Pancreas (tissue), 10 donors: Measurements from ENCODE around the gene PSMB3. TPM values are rescaled to one million over a fixed set of nuclear protein-coding genes. Genes with fewer than 3 reads are reported as not detected.
A peak's percentile ranks its signal among the peaks of the same experiment; 100 is the strongest.

Experiments
- ATAC-seq, 4 donors: fragments of 200-7000 bp; cut with Tn5 transposase; one replicate each; pipeline versions ENCODE4 v1.8.0 to v1.9.1; 2020; ENCODE audit warnings: mild to moderate bottlenecking in 4 of 4, moderate library complexity in 4 of 4
- DNase-seq, 6 donors: peaks; one replicate each; pipeline ENCODE4 v3.0.0-alpha.2; 2020
- FAIRE-seq: peaks from 2 replicates; lab custom pipeline; 2012; peaks lifted over from hg19 to GRCh38; lab: Jason Lieb, UNC
- H3K27ac ChIP-seq, 4 donors: fragments of 200-600 bp; sonication (generic); 1 replicate in 3 of 4; 2 replicates in 1 of 4; pipeline versions ENCODE4 v1.5.0 to v1.8.0; 2020
- H3K27me3 ChIP-seq, 4 donors: fragments of 200-600 bp; one replicate each; pipeline ENCODE4 v1.8.0; 2021
- H3K36me3 ChIP-seq, 3 donors: fragments of 200-600 bp; sonication (generic) in 1 of 3; one replicate each; pipeline versions ENCODE4 v1.5.0 to v1.8.0; 2020 to 2021
- H3K4me1 ChIP-seq, 3 donors: fragments of 200-600 bp; one replicate each; pipeline ENCODE4 v1.8.0; 2021
- H3K4me3 ChIP-seq, 4 donors: fragments of 200-600 bp; sonication (generic) in 2 of 4; one replicate each; pipeline versions ENCODE4 v1.5.0 to v1.8.0; 2020 to 2021
- H3K9me3 ChIP-seq, 4 donors: fragments of 200-600 bp; one replicate each; pipeline ENCODE4 v1.8.0; 2021
- WGBS, 2 donors: extraction: QIAGEN DNeasy Blood & Tissue Kit; methylation state at CpG; one replicate each; pipeline ENCODE4 v1.1.7; 2013; 5-methylcytosine and 5-hydroxymethylcytosine counted together
- intact Hi-C, 3 donors: fragments of 100-400 bp; cut with DNase I; formaldehyde crosslinking; loops; one replicate each; pipeline versions ENCODE4 v1.11.1 to v1.14.2; 2022
- polyA plus RNA-seq, 2 donors: library from polyadenylated mRNA; stranded (reverse); fragments of 200-250 nt; gene quantifications; one replicate each; pipeline ENCODE4 v1.2.3, GENCODE V29; 2013
- total RNA-seq, 6 donors: library from RNA; stranded (reverse); fragmentation: NEBNext Ultra II Directional in 4 of 6; extraction: Animal tissue kit (Norgen Biotek cat#: 25700) in 4 of 6; gene quantifications; one replicate each; pipeline versions ENCODE4 v1.2.1 to v1.2.4, GENCODE V29; 2021 to 2023
- TF ChIP-seq, protein P1 (sequence below), 4 donors: fragments of 200-600 bp; sonication (generic) in 3 of 4; IDR thresholded peaks; one replicate each; pipeline versions ENCODE4 v1.5.0 to v1.8.0; 2021; ENCODE audit warnings: antibody characterized with exemption in 4 of 4
- donor health status: healthy with polysubstance abuse.
- donor health status: DM: no; HTN: no; CAD: no; lungs with moderate emphysema.
- donor health status: DM: no; HTN: no; CAD: no.
- donor health status: control.
- donor health status: control.
- donor health status: Bipolar disorder and iron deficiency.
- donor health status: DM: yes; HTN: yes; CAD: no.
- donor health status: DM: no; HTN: no; CAD: no.
- donor health status: DM: no; HTN: no; CAD: no.
- donor health status: DM: yes; HTN: yes; CAD: no.

The PSMB3 gene
- total and polyA plus RNA-seq, 8 donors, result 27.7 to 107 (median 62.7) TPM

DNA sequence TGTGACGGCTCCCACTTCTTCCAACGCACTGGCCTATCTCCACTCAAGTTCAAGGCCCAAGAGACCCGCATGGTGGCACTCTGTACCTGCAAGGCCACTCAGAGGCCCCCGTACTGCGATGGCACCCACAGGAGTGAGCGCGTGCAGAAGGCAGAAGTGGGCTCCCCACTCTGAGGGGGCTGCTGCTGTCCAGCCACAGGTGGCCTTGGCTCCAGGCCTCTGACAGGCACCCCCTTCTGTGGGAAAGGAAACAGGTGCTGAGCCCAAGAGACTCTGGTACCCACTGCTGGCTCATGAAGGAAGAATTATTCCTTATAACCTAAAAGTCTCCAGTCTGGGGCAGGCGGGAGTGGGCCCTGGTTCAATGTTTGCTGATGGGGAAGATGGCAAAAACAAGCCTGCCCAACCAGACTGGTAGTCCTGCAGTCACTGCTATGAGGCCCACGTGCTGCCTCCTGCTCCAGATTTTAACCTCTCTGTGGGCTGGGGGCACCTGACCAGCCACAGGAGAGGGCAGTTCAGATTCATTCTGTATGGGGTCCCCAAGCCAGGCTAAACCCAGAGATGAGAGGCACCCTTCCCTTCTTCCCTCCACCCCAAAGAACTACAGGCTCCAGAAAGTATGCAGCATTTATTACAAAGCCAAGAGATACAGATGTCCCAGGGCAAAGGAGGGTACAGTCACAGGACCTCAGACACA lies 19.1 kb upstream of the PSMB3 start:
- Histone ChIP-seq H3K36me3 (peaks cover 0 to 11% (median 0%) of the 10 kb centered on the region in 3 donors), H3K4me1 (peaks cover 22 to 42% (median 38%) of the 10 kb centered on the region in 3 donors), H3K27me3 (no peaks in the 10 kb centered on the region), H3K4me3 (no peak overlapping the region), H3K9me3 (no peaks in the 10 kb centered on the region), H3K27ac (peak overlapping the region; percentile 72 to 91 (median 84))
- intact Hi-C loops, result loop anchor here in 1 of 3 donors (5.0 kb wide), 1 partner anchor 56 kb away; no protein-coding TSS in a partner anchor
- WGBS, 2 donors, result 27 to 34% methylated on average over 9 of the region's 9 CpGs
- TF ChIP-seq, protein P1, sequence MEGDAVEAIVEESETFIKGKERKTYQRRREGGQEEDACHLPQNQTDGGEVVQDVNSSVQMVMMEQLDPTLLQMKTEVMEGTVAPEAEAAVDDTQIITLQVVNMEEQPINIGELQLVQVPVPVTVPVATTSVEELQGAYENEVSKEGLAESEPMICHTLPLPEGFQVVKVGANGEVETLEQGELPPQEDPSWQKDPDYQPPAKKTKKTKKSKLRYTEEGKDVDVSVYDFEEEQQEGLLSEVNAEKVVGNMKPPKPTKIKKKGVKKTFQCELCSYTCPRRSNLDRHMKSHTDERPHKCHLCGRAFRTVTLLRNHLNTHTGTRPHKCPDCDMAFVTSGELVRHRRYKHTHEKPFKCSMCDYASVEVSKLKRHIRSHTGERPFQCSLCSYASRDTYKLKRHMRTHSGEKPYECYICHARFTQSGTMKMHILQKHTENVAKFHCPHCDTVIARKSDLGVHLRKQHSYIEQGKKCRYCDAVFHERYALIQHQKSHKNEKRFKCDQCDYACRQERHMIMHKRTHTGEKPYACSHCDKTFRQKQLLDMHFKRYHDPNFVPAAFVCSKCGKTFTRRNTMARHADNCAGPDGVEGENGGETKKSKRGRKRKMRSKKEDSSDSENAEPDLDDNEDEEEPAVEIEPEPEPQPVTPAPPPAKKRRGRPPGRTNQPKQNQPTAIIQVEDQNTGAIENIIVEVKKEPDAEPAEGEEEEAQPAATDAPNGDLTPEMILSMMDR (IDR thresholded peaks at IDR 0.05), result no peak
- FAIRE-seq (no peak), DNase-seq (peak in 4 of 6 donors; percentile 74 to 85 (median 80)), ATAC-seq (peak; percentile 27 to 57 (median 40))

DNA sequence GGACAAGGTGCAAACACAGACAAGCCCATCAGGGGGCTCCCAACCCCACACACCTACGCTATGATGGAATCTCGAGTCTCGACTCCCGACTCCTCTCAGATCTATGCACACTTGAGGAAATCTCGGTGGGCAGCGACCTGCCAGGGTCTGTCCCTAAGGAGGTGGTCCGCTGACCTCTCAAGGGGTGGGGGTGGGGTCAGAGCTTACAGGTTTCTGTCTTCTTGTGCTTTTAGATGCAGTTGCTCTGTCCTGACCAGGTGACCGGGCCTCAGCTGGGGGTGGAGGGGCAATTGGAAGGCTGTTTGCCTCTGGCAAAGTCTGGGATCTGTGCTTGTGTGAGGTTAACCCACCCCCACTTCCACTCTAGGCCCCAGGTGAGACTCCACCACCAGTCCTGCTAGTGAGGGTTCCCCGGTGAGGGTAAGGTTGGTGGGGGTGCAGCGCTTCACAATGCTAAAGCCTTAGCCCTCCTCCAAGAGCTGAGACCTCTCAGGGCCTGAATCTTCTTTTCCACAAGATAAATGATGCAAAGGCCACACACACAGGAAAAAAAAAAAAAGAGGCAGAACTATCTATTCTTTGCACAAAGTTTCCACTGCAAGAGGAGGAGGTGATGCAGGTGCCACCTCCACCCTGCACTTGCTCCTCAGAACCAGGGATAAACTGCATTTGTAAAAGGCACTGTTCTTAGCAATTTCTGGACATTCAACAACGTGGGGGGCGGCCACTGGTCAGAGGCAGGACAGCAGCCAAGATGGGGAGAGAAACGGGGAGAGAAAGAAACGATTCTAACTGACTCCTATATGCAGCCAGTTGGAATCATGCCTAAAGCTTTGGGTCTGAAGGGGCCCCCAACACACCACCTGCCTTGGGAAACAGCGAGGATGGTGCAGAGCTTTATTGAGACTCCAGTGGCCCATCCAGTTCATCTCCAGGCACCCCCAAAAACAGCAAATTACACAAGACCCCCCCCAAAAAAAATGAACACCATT lies 18.3 kb upstream of the PSMB3 start:
- WGBS, 2 donors, result 42 to 47% methylated on average over 14 to 15 of the region's 15 CpGs
- Histone ChIP-seq H3K36me3 (peaks cover 0 to 18% (median 0%) of the 10 kb centered on the region in 3 donors), H3K27ac (peak overlapping the region in 3 of 4 donors; percentile 11 to 91 (median 86)), H3K4me3 (no peak overlapping the region), H3K9me3 (no peaks in the 10 kb centered on the region), H3K4me1 (peaks cover 22 to 42% (median 38%) of the 10 kb centered on the region in 3 donors), H3K27me3 (no peaks in the 10 kb centered on the region)
- ATAC-seq (no peak), FAIRE-seq (no peak), DNase-seq (peak in 2 of 6 donors; percentile 20 to 45)
- intact Hi-C loops, result loop anchor here in 1 of 3 donors (5.0 kb wide), 1 partner anchor 57 kb away; no protein-coding TSS in a partner anchor
- TF ChIP-seq, protein P1 (IDR thresholded peaks at IDR 0.05), result no peak

DNA sequence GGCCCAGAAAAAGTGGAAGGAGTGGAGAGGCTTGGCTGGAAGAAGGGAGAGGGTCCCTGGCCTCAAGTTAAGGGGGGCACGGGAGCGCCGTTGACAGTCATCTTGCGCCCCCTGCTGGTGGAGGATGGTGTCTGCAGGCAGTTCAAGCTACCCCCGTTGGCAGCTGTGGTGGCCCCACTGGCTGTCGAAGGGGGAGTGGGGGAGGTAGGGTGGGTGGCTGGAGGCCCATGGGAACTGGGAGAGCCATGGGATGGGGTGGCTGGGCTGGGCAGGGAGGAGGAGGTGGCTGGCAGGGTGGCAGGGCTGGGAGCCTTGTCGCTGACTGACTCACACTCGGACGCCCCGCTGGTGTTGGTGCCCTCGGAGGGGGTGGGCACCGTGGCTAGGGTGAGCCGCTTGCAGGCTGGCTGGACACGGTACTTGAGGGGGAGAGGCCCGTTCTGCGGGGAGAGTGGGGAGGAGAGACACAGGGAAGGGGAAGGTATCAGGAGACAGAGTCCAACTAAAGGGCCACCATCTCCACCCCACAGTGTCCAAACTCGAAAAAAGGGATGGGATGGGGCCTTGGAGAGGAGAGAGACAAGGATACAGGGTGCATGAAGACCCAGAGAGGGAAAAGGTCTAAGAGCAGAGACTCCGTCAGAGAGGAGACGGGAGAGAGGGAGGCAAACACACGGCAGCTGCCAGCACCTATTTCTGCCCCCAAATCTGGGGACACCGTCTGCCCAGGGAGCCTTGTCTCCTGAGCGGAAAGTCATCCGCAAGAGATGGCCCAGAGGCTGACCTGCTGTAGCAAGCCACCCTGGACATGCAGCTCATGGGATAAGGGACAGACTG lies 17.2 kb upstream of the PSMB3 start:
- TF ChIP-seq, protein P1 (IDR thresholded peaks at IDR 0.05), result peak; percentile 72 to 83 (median 82)
- H3K36me3 ChIP-seq, result peaks cover 0 to 18% (median 0%) of the 10 kb centered on the region in 3 donors
- H3K27me3 ChIP-seq, result no peaks in the 10 kb centered on the region
- H3K4me1 ChIP-seq, result peaks cover 22 to 44% (median 38%) of the 10 kb centered on the region in 3 donors
- ATAC-seq (peak in 1 of 4 donors; percentile 4), FAIRE-seq (no peak), DNase-seq (peak; percentile 56 to 89 (median 72))
- H3K9me3 ChIP-seq, result no peaks in the 10 kb centered on the region
- no peak overlapping the region for H3K4me3 ChIP-seq
- WGBS, 2 donors, result 41 to 45% methylated on average over 22 to 23 of the region's 23 CpGs
- intact Hi-C loops, result loop anchor here in 1 of 3 donors (5.0 kb wide), 1 partner anchor 58 kb away; no protein-coding TSS in a partner anchor
- H3K27ac ChIP-seq, result peak overlapping the region in 1 of 4 donors; percentile 30

DNA sequence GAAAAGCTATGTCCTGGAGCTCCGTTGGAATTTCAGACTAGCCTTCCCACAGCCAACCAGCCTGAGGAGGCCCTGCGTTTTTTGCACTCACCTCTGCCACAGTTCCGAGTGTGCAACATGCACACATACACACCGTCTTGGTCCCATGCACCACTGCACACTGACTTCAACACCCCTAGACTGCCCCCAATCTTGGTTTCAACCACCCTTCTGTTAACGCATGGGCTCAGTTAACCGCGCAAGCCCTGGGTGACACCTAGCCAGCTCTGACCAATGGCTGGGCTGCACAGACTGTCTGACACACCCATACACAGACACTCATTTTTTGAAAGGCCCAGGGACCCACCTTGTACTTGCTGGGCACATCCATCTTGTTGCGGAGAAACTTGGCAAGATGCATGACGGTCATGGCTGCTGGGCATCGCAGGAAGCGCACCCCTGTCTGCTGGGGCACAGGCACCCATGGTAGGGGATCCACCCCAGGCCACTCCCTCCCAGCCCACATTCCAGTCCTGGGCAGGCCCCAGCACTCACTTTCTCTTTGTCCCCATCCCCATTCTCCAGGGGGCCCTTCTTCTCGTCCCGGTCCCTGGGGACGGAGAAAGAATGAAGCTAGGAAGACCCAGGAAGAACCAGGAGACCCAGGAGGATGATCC lies 14.4 kb upstream of the PSMB3 start:
- Histone ChIP-seq H3K27ac (no peak overlapping the region), H3K27me3 (no peaks in the 10 kb centered on the region), H3K4me3 (no peak overlapping the region), H3K4me1 (peaks cover 32 to 54% (median 48%) of the 10 kb centered on the region in 3 donors), H3K9me3 (no peaks in the 10 kb centered on the region), H3K36me3 (peaks cover 0 to 18% (median 0%) of the 10 kb centered on the region in 3 donors)
- TF ChIP-seq, protein P1 (IDR thresholded peaks at IDR 0.05), result no peak
- DNase-seq (peak in 1 of 6 donors; percentile 23), ATAC-seq (no peak), FAIRE-seq (no peak)
- intact Hi-C loops, result loop anchor here in 1 of 3 donors (5.0 kb wide), 1 partner anchor 61 kb away; no protein-coding TSS in a partner anchor
- WGBS, 2 donors, result 91% methylated on average over 14 of the region's 14 CpGs
